ENCODE measurements around the gene SULT1A1.
"Not testable (repeated sequence)": the region's sequence is repeated elsewhere in the genome, so short reads cannot be mapped to it uniquely, and the experiment has no call there.

SULT1A1 gene

GRCh38 chr16:28569021-28569420 is 40.8 kb downstream of the SULT1A1 start:
- DNase-seq (ENCODE audit: low read depth), result no peak
- H3K4me3 ChIP-seq (ENCODE audit: low read length), result no peak overlapping the region
- TF ChIP-seq, protein P1, sequence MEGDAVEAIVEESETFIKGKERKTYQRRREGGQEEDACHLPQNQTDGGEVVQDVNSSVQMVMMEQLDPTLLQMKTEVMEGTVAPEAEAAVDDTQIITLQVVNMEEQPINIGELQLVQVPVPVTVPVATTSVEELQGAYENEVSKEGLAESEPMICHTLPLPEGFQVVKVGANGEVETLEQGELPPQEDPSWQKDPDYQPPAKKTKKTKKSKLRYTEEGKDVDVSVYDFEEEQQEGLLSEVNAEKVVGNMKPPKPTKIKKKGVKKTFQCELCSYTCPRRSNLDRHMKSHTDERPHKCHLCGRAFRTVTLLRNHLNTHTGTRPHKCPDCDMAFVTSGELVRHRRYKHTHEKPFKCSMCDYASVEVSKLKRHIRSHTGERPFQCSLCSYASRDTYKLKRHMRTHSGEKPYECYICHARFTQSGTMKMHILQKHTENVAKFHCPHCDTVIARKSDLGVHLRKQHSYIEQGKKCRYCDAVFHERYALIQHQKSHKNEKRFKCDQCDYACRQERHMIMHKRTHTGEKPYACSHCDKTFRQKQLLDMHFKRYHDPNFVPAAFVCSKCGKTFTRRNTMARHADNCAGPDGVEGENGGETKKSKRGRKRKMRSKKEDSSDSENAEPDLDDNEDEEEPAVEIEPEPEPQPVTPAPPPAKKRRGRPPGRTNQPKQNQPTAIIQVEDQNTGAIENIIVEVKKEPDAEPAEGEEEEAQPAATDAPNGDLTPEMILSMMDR (conservative IDR thresholded peaks at IDR 0.05; ENCODE audit: low read depth, low read length), result no peak

GRCh38 chr16:28567292-28567691 is 42.6 kb downstream of the SULT1A1 start:
- TF ChIP-seq, protein P1 (conservative IDR thresholded peaks at IDR 0.05; ENCODE audit: low read depth, low read length), result no peak
- no peak overlapping the region for H3K4me3 ChIP-seq (ENCODE audit: low read length)
- DNase-seq (ENCODE audit: low read depth), result no peak

DNA sequence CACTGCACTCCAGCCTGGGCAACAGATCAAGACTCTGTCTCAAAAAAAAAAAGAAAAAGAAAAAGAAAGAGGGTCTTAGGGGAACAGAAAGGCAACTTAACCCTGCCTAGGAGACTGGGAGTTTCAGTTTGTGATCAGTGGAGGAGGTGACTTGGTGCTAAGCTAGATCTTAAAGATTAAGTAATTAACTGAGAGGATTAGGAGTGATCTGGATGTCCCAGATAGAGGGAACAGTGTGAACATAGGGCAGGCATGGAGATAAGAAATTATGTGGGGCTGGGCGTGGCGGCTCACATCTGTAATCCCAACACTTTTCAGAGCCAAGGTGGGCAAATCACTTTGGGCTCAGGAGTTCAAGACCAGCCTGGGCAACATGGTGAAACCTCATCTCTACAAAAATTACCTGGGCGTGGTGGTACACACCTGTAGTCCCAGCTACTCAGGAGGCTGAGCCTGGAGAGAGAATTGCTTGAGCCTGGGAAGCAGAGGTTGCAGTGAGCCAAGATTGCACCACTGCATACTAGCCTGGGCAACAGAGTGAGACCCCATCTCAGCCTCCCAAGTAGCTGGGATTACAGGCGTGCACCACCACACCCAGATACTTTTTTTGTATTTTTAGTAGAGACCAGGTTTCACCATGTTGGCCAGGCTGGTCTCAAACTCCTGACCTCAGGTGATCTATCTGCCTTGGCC is 43.5 kb downstream of the SULT1A1 start:
- H3K4me3 ChIP-seq (ENCODE audit: low read length); DNase-seq (ENCODE audit: low read depth): not testable (repeated sequence)

- DNase-seq (ENCODE audit: low read depth), result no peak
- TF ChIP-seq, protein P1 (conservative IDR thresholded peaks at IDR 0.05; ENCODE audit: low read depth, low read length), result no peak
- no peak overlapping the region for H3K4me3 ChIP-seq (ENCODE audit: low read length)
Observed at GRCh38 chr16:28563218-28563617, 46.6 kb downstream of the SULT1A1 start.

- TF ChIP-seq, protein P1 (conservative IDR thresholded peaks at IDR 0.05; ENCODE audit: low read depth, low read length), result no peak
- no peak for DNase-seq (ENCODE audit: low read depth)
- H3K4me3 ChIP-seq (ENCODE audit: low read length), result no peak overlapping the region
Observed at GRCh38 chr16:28562199-28562598, 47.6 kb downstream of the SULT1A1 start.

DNA sequence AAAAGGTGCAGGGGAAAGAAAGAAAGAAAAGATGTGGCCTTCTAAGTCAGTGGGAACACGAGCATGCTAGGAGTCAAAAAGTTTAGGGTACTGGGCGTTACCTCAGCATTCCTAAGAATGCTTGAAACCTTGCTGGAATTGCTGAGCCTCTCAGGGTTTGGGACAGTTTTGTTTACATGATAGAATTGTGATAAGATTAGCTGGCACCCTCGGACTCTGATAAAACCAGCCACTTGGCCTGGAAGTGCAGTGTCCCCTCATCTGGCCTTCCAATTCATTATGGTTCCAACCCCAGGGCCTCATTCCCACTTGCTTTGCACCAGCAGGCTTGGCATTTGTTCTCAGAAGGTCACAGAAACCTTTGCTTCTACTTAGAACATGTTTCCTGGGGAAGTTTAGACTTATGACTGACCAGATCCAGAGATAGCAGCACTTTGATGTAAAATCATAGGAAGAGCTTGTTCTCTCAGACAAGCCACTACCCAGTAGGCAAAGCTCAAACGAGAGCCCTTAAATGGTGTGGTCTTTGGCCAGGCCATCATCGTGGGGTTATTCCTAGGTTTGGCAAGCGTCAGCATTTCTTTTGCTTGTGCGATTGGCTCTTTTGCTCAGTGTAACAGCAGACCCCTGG is 48.2 kb downstream of the SULT1A1 start:
- no peak for DNase-seq (ENCODE audit: low read depth)
- TF ChIP-seq, protein P1 (conservative IDR thresholded peaks at IDR 0.05; ENCODE audit: low read depth, low read length), result no peak
- no peak overlapping the region for H3K4me3 ChIP-seq (ENCODE audit: low read length)

- DNase-seq (ENCODE audit: low read depth), result no peak
- TF ChIP-seq, protein P1 (conservative IDR thresholded peaks at IDR 0.05; ENCODE audit: low read depth, low read length), result no peak
- H3K4me3 ChIP-seq (ENCODE audit: low read length), result no peak overlapping the region
Observed at GRCh38 chr16:28558456-28558855, 51.4 kb downstream of the SULT1A1 start.

Data from retinal pigment epithelial cell (primary cell).